K562 (cell line): ENCODE data around the gene ACBD4. TPM values are rescaled to one million over a fixed set of nuclear protein-coding genes. Genes with fewer than 3 reads are reported as not detected.

Experiments
- CTBP1 ChIP-seq: fragments of 450-650 bp; IDR thresholded peaks from 2 replicates; pipeline ENCODE4 v1.6.1; 2016; ENCODE audit warnings: borderline replicate concordance
- ETS2 ChIP-seq: IDR thresholded peaks from 2 replicates; pipeline ENCODE4 v1.6.1; 2016; ENCODE audit warnings: borderline replicate concordance, missing genetic modification characterization, mild to moderate bottlenecking, moderate library complexity, missing compliant biosample characterization; ENCODE audit not compliant: poor library complexity, severe bottlenecking
- ETV5 ChIP-seq: sonication (generic); formaldehyde crosslinking; IDR thresholded peaks from 2 replicates; pipeline ENCODE4 v1.4.0; 2020; ENCODE audit warnings: low read depth, mild to moderate bottlenecking, missing genetic modification reagents
- FOSL1 ChIP-seq: fragments of 200-800 bp; sonication (Bioruptor generic); conservative IDR thresholded peaks from 2 replicates; pipeline ENCODE4 v1.6.1; 2016; ENCODE audit warnings: missing genetic modification characterization, missing compliant biosample characterization
- FOXA3 ChIP-seq, 2 experiments: fragments of 450-650 bp in 1 of 2; sonication (generic) in 1 of 2; formaldehyde crosslinking; IDR thresholded peaks in 1 of 2; conservative IDR thresholded peaks in 1 of 2; 2 replicates each; pipeline versions ENCODE4 v1.4.0 to v1.8.0; 2020 to 2022; ENCODE audit warnings: mild to moderate bottlenecking in 2 of 2, missing genetic modification reagents in 1 of 2
- HNRNPLL ChIP-seq: fragments of 200-400 bp; formaldehyde crosslinking; IDR thresholded peaks from 2 replicates; pipeline ENCODE4 v1.6.1; 2017; ENCODE audit warnings: low read length, low read depth, mild to moderate bottlenecking; ENCODE audit not compliant: poor library complexity, severe bottlenecking
- LEF1 ChIP-seq: fragments of 450-650 bp; IDR thresholded peaks from 2 replicates; pipeline ENCODE4 v1.6.1; 2016; ENCODE audit warnings: mild to moderate bottlenecking
- MCM2 ChIP-seq: fragments of 450-650 bp; IDR thresholded peaks from 2 replicates; pipeline ENCODE4 v1.6.1; 2017; ENCODE audit warnings: low read depth, mild to moderate bottlenecking
- NFIC ChIP-seq: fragments of 450-650 bp; IDR thresholded peaks from 2 replicates; pipeline ENCODE4 v1.6.1; 2017; ENCODE audit warnings: mild to moderate bottlenecking, inconsistent platforms
- ZNF354B ChIP-seq: fragments of 250-450 bp; sonication (Bioruptor Pico); IDR thresholded peaks from 2 replicates; pipeline ENCODE4 v1.4.0; 2020
- polyA plus RNA-seq, 8 experiments: library from polyadenylated mRNA; depleted of rRNA in 4 of 8; stranded (reverse) in 5 of 8; unstranded in 3 of 8; fragments of >200 nt; fragmentation: Nextera tagmentation in 2 of 8; fragmentation: Illumina TruSeq in 1 of 8; extraction: Ambion mirVana in 2 of 8; extraction: Trizol in 1 of 8; gene quantifications; 2 replicates each; pipeline versions ENCODE4 v1.2.1 to v1.2.3, GENCODE V29; 2011 to 2014; ENCODE audit warnings: inconsistent platforms in 1 of 8, missing spikeins in 1 of 8
- total RNA-seq, 7 experiments: library from RNA; depleted of rRNA in 6 of 7; stranded (reverse); fragments of >200 nt in 6 of 7; fragmentation: Illumina TruSeq in 2 of 7; extraction: Trizol in 2 of 7; gene quantifications; 2 replicates each; pipeline versions ENCODE4 v1.2.1 to v1.2.3, GENCODE V29; 2011 to 2021; ENCODE audit warnings: low replicate concordance in 1 of 7
- TF ChIP-seq, protein P1 (sequence below), 2 experiments: fragments of 450-650 bp; formaldehyde crosslinking in 1 of 2; IDR thresholded peaks; 2 replicates each; pipeline versions ENCODE4 v1.4.0 to v1.6.1; 2014 to 2020; ENCODE audit warnings: mild to moderate bottlenecking in 2 of 2, borderline replicate concordance in 1 of 2, low read depth in 1 of 2
- TF ChIP-seq, protein P2 (sequence below), 2 experiments: fragments of 450-650 bp; conservative IDR thresholded peaks; 2 replicates each; pipeline ENCODE4 v1.6.1; 2017; ENCODE audit warnings: mild to moderate bottlenecking in 2 of 2, moderate library complexity in 2 of 2
- TF ChIP-seq, protein P3 (sequence below): sonication (generic); formaldehyde crosslinking; IDR thresholded peaks from 2 replicates; pipeline ENCODE4 v1.9.0; 2022; ENCODE audit warnings: mild to moderate bottlenecking, missing genetic modification reagents
- TF ChIP-seq, protein P4 (sequence below), 2 experiments: fragments of 450-650 bp in 1 of 2; sonication (generic) in 1 of 2; formaldehyde crosslinking in 1 of 2; IDR thresholded peaks in 1 of 2; conservative IDR thresholded peaks in 1 of 2; 2 replicates each; pipeline versions ENCODE4 v1.6.1 to v1.8.1; 2016 to 2023; ENCODE audit warnings: mild to moderate bottlenecking in 2 of 2, moderate library complexity in 2 of 2, inconsistent platforms in 1 of 2, missing genetic modification reagents in 1 of 2

ACBD4 gene
- total and polyA plus RNA-seq, 9 of the 15 experiments (the other 6 are each of a cell fraction or from before 2014, with no cell fraction given): 0.14 to 6.9 (median 4.6) TPM

GRCh38 chr17:45123930-45124796 lies 11.3 kb upstream of the ACBD4 start (continued):
- TF ChIP-seq, protein P1, sequence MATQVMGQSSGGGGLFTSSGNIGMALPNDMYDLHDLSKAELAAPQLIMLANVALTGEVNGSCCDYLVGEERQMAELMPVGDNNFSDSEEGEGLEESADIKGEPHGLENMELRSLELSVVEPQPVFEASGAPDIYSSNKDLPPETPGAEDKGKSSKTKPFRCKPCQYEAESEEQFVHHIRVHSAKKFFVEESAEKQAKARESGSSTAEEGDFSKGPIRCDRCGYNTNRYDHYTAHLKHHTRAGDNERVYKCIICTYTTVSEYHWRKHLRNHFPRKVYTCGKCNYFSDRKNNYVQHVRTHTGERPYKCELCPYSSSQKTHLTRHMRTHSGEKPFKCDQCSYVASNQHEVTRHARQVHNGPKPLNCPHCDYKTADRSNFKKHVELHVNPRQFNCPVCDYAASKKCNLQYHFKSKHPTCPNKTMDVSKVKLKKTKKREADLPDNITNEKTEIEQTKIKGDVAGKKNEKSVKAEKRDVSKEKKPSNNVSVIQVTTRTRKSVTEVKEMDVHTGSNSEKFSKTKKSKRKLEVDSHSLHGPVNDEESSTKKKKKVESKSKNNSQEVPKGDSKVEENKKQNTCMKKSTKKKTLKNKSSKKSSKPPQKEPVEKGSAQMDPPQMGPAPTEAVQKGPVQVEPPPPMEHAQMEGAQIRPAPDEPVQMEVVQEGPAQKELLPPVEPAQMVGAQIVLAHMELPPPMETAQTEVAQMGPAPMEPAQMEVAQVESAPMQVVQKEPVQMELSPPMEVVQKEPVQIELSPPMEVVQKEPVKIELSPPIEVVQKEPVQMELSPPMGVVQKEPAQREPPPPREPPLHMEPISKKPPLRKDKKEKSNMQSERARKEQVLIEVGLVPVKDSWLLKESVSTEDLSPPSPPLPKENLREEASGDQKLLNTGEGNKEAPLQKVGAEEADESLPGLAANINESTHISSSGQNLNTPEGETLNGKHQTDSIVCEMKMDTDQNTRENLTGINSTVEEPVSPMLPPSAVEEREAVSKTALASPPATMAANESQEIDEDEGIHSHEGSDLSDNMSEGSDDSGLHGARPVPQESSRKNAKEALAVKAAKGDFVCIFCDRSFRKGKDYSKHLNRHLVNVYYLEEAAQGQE (IDR thresholded peaks at IDR 0.05; ENCODE audit: borderline replicate concordance): peak; percentile 36; the same call in 1 of the 2 replicates
- TF ChIP-seq, protein P1 (CRISPR knock-in tag; IDR thresholded peaks at IDR 0.05; ENCODE audit: low read depth): no peak
- peak; percentile 85 for TF ChIP-seq LEF1
- peak; percentile 99 for TF ChIP-seq FOSL1 (tag)
- no peak for TF ChIP-seq MCM2
- peak; percentile 99 for TF ChIP-seq ETV5 (CRISPR knock-in tag)
- no peak for TF ChIP-seq ZNF354B
- peak; percentile 53 for TF ChIP-seq NFIC
- peak in 1 of 2 experiments; percentile 57; a peak in 2 of 4 replicates for TF ChIP-seq FOXA3 (CRISPR knock-in tag; conservative IDR thresholded peaks at IDR 0.05 in 1 of 2, IDR thresholded peaks at IDR 0.05 in 1 of 2)
- TF ChIP-seq, protein P2, sequence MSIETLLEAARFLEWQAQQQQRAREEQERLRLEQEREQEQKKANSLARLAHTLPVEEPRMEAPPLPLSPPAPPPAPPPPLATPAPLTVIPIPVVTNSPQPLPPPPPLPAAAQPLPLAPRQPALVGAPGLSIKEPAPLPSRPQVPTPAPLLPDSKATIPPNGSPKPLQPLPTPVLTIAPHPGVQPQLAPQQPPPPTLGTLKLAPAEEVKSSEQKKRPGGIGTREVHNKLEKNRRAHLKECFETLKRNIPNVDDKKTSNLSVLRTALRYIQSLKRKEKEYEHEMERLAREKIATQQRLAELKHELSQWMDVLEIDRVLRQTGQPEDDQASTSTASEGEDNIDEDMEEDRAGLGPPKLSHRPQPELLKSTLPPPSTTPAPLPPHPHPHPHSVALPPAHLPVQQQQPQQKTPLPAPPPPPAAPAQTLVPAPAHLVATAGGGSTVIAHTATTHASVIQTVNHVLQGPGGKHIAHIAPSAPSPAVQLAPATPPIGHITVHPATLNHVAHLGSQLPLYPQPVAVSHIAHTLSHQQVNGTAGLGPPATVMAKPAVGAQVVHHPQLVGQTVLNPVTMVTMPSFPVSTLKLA (conservative IDR thresholded peaks at IDR 0.05): 0 out of 4 replicates have a peak, but pooled peaks of 1 of the 2 experiments have one; percentile 63
- TF ChIP-seq, protein P3, sequence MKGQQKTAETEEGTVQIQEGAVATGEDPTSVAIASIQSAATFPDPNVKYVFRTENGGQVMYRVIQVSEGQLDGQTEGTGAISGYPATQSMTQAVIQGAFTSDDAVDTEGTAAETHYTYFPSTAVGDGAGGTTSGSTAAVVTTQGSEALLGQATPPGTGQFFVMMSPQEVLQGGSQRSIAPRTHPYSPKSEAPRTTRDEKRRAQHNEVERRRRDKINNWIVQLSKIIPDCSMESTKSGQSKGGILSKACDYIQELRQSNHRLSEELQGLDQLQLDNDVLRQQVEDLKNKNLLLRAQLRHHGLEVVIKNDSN (CRISPR knock-in tag): no peak; the same call in 1 of the 2 replicates
- peak; percentile 53 for TF ChIP-seq CTBP1
- TF ChIP-seq, protein P4, sequence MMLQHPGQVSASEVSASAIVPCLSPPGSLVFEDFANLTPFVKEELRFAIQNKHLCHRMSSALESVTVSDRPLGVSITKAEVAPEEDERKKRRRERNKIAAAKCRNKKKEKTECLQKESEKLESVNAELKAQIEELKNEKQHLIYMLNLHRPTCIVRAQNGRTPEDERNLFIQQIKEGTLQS (IDR thresholded peaks at IDR 0.05): peak; percentile 99
- TF ChIP-seq, protein P4 (CRISPR knock-in tag; conservative IDR thresholded peaks at IDR 0.05): peak; percentile 97
- no peak for TF ChIP-seq HNRNPLL
- peak; percentile 29 for TF ChIP-seq ETS2 (tag)
